Breast epithelium (tissue), 4 donors: ENCODE measurements around the gene SPACA7. TPM values are rescaled to one million over a fixed set of nuclear protein-coding genes. Genes with fewer than 3 reads are reported as not detected.

Experiments used
- DNase-seq, 2 donors: peaks; one replicate each; pipeline ENCODE4 v3.0.0-alpha.2; 2019; ENCODE audit warnings: low spot score in 2 of 2
- H3K27ac ChIP-seq, 2 donors: fragments of 200-600 bp; sonication (generic) in 1 of 2; one replicate each; pipeline ENCODE4 v1.5.1; 2016 to 2019; ENCODE audit warnings: mild to moderate bottlenecking in 1 of 2
- H3K27me3 ChIP-seq, 2 donors: fragments of 200-600 bp; sonication (generic) in 1 of 2; one replicate each; pipeline versions ENCODE4 v1.5.1 to v1.6.0; 2017 to 2019; ENCODE audit warnings: control low read depth in 1 of 2, mild to moderate bottlenecking in 1 of 2
- H3K36me3 ChIP-seq: fragments of 200-600 bp; one replicate; pipeline ENCODE4 v1.5.1; 2019
- H3K4me1 ChIP-seq, 2 donors: fragments of 200-600 bp; sonication (generic); one replicate each; pipeline ENCODE4 v1.5.1; 2016 to 2019; ENCODE audit warnings: control low read depth in 1 of 2
- H3K4me3 ChIP-seq, 3 donors: fragments of 200-600 bp; sonication (generic); 1 replicate in 2 of 3; 2 replicates in 1 of 3; pipeline ENCODE4 v1.5.1; 2016 to 2019; ENCODE audit warnings: mild to moderate bottlenecking in 3 of 3, moderate library complexity in 2 of 3
- H3K9me3 ChIP-seq, 2 donors: fragments of 200-600 bp; sonication (generic) in 1 of 2; one replicate each; pipeline ENCODE4 v1.5.1; 2016 to 2019; ENCODE audit warnings: control low read depth in 1 of 2
- CTCF ChIP-seq, 3 donors: fragments of 450-650 bp; IDR thresholded peaks; one replicate each; pipeline ENCODE4 v1.5.1; 2016 to 2017; ENCODE audit warnings: antibody characterized with exemption in 3 of 3, mild to moderate bottlenecking in 3 of 3, moderate library complexity in 3 of 3
- POLR2A ChIP-seq: fragments of 450-650 bp; IDR thresholded peaks from one replicate; pipeline ENCODE4 v1.6.1; 2016; ENCODE audit warnings: antibody characterized with exemption, mild to moderate bottlenecking, moderate library complexity
- POLR2AphosphoS5 ChIP-seq, 3 donors: sonication (generic); formaldehyde crosslinking; IDR thresholded peaks; one replicate each; pipeline ENCODE4 v1.6.1; 2017; ENCODE audit warnings: antibody characterized with exemption in 3 of 3
- intact Hi-C: fragments of 100-400 bp; cut with DNase I; formaldehyde crosslinking; loops from one replicate; pipeline ENCODE4 v1.15.1; 2023; ENCODE audit warnings: low total_unique reads
- total RNA-seq, 3 donors: library from RNA; depleted of rRNA; stranded (reverse); fragments of >200 nt; gene quantifications; one replicate each; pipeline ENCODE4 v1.1.0, GENCODE V29; 2016

The SPACA7 gene
- total RNA-seq, 3 donors from 2014 or later, result not detected

DNA sequence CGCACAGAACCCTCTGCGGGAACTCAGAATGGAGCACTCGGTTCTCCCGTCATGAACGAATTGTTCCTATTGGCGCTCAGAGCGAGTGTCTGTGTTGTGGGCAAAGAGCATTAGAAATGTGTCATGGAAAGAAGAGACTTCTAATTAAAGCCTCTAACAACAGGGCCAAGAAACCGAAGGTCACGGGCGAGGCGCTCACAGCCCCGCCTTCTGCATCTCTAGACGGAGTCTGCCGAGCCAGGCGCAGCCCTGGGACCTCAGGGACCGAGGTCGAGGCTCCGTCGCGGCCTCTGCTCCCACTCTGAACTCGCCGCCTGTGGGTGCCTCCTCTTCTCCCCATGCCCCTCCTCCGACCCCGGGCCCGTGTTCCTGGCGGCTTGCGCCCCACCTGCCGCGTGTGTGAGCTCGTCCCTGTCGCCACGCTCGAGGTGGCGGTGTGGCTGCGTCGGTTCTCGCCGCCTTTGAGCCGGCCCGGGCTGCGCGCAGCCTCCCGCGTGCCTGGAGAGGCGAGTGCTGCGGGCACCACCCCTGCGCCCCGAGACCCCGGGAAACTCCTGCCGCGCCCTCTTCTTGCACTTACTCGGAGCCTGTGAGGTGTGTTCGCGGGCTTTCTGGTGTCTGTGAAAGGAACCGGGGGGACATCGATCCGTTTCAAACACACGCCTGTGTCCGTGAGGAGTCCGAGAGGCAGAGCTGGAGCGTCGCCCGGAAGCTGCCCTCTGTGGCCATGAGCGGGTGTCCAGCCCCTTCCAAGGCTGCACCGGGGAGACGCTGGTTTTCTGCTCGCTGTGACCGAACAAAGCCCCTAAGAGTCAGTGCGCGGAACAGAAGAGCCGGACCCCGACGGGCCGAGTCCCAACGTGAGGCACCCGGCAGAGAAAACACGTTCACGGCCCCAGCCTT is 45.4 kb upstream of the SPACA7 start:
- no peaks in the 10 kb centered on the region for H3K36me3 ChIP-seq
- TF ChIP-seq CTCF (IDR thresholded peaks at IDR 0.05) (no peak), POLR2A (no peak), POLR2AphosphoS5 (IDR thresholded peaks at IDR 0.05) (no peak)
- H3K4me1 ChIP-seq, result no peaks in the 10 kb centered on the region
- H3K27ac ChIP-seq, result no peak overlapping the region
- peaks cover 3 to 4% of the 10 kb centered on the region in 2 donors for H3K9me3 ChIP-seq
- intact Hi-C loops, result loop anchor here (5.0 kb wide), 1 partner anchor 492 kb away; no protein-coding TSS in a partner anchor
- DNase-seq, result no peak
- peaks cover 0 to 75% of the 10 kb centered on the region in 2 donors for H3K27me3 ChIP-seq
- no peak overlapping the region for H3K4me3 ChIP-seq

- intact Hi-C loops, result loop anchor here (5.0 kb wide), 1 partner anchor 491 kb away; no protein-coding TSS in a partner anchor
- no peak for DNase-seq
- H3K36me3 ChIP-seq, result no peaks in the 10 kb centered on the region
- TF ChIP-seq POLR2AphosphoS5 (IDR thresholded peaks at IDR 0.05) (no peak), POLR2A (no peak), CTCF (IDR thresholded peaks at IDR 0.05) (no peak)
- H3K9me3 ChIP-seq, result peaks cover 8 to 14% of the 10 kb centered on the region in 2 donors
- H3K27ac ChIP-seq, result no peak overlapping the region
- H3K4me1 ChIP-seq, result no peaks in the 10 kb centered on the region
- peaks cover 0 to 66% of the 10 kb centered on the region in 2 donors for H3K27me3 ChIP-seq
- no peak overlapping the region for H3K4me3 ChIP-seq
These were observed 44.5 kb upstream of the SPACA7 start for GRCh38 chr13:112331675-112332074.

DNA sequence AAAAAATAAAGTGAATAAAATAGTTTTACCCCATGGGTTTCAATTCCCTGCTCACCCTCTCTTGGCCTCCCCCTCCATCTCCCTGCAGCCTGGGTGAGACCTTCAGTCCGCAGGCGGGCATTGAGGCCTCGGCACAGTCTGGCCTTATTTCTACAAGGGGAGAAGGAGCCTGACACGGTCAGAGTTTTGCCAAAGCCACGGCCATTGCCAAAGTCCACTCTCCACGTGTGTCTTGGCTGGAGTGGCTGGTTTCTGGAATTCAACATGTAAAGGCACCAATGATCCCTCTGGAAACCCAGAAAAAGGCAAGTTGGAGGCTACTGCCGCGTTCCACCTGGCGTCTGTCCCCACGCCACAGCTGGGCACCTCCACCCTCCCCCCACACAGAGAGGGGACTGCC is 43.4 kb upstream of the SPACA7 start:
- Histone ChIP-seq H3K36me3 (no peaks in the 10 kb centered on the region), H3K27me3 (peaks cover 0 to 61% of the 10 kb centered on the region in 2 donors), H3K4me3 (no peak overlapping the region), H3K27ac (no peak overlapping the region), H3K9me3 (peaks cover 9 to 24% of the 10 kb centered on the region in 2 donors), H3K4me1 (no peaks in the 10 kb centered on the region)
- TF ChIP-seq POLR2AphosphoS5 (IDR thresholded peaks at IDR 0.05) (no peak), CTCF (IDR thresholded peaks at IDR 0.05) (no peak), POLR2A (no peak)
- no peak for DNase-seq
- intact Hi-C loops, result loop anchor here (5.0 kb wide), 1 partner anchor 490 kb away; no protein-coding TSS in a partner anchor

GRCh38 chr13:112333756-112334543 is 42.2 kb upstream of the SPACA7 start:
- no peak overlapping the region for H3K4me3 ChIP-seq
- peaks cover 0 to 57% of the 10 kb centered on the region in 2 donors for H3K27me3 ChIP-seq
- no peak for DNase-seq
- H3K4me1 ChIP-seq, result no peaks in the 10 kb centered on the region
- H3K36me3 ChIP-seq, result no peaks in the 10 kb centered on the region
- intact Hi-C loops, result loop anchor here (5.0 kb wide), 1 partner anchor 488 kb away; no protein-coding TSS in a partner anchor
- TF ChIP-seq CTCF (IDR thresholded peaks at IDR 0.05) (no peak), POLR2A (no peak), POLR2AphosphoS5 (IDR thresholded peaks at IDR 0.05) (no peak)
- H3K27ac ChIP-seq, result no peak overlapping the region
- peaks cover 13 to 36% of the 10 kb centered on the region in 2 donors for H3K9me3 ChIP-seq
